ENCODE results near the gene NDUFB4.

- TF ChIP-seq EZH2 (IDR thresholded peaks at IDR 0.05): no peak
- TF ChIP-seq POLR2AphosphoS5 (IDR thresholded peaks at IDR 0.05; ENCODE audit: borderline replicate concordance, low read depth, low read length): no peak
- no peak for TF ChIP-seq FOXP2 (optimal IDR thresholded peaks at IDR 0.05; ENCODE audit: control extremely low read depth, extremely low read length, insufficient read depth)
Observed at GRCh38 chr3:120569222-120570057, 26.7 kb upstream of the NDUFB4 start.

Data from SK-N-MC (cell line).